Erythroblast (primary cell): Measurements from ENCODE around the gene CNTNAP5.

ENCODE experiments used
- GATA1 ChIP-seq: IDR thresholded peaks from 2 replicates; pipeline ENCODE4 v1.6.1; 2011; ENCODE audit warnings: low read depth, mild to moderate bottlenecking, control low read depth, low read length, moderate library complexity
- POLR2A ChIP-seq: IDR thresholded peaks from 2 replicates; pipeline ENCODE4 v1.6.1; 2011; ENCODE audit warnings: mild to moderate bottlenecking, low read length

DNA sequence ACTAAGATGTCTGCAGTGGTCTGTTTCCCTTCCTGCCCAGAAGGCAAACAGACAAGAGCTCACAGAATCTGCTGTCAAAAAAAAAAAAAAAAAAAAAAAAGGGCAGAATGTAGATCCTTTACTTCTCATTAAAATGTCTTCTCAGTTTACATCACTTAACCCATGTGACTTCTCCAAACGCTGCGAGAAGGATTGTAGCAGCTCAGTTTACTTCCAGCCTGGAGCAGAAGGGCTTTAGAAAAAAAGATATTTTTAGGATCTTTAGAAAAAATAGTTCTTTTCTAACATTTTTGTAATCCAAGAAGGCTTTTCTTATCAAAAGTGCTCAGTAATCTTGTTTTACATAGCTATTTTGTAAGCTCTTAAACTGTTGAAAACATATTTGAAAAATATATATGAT is 425.4 kb downstream of the CNTNAP5 start:
- no peak for TF ChIP-seq POLR2A
- no peak for TF ChIP-seq GATA1
